HL-60 (cell line): Measurements from ENCODE around the gene BAHCC1.
A peak's percentile ranks its signal among the peaks of the same experiment; 100 is the strongest.

Source experiments
- DNase-seq, 2 experiments: peaks; one replicate each; pipeline ENCODE4 v3.0.0-alpha.2; 2010 to 2020; ENCODE audit warnings: low read depth in 1 of 2, low spot score in 1 of 2
- H3K27ac ChIP-seq: fragments of 250-450 bp; sonication (Bioruptor Pico); replicated peaks from 2 replicates; pipeline ENCODE4 v1.5.1; 2020; ENCODE audit warnings: mild to moderate bottlenecking, moderate library complexity
- H3K27me3 ChIP-seq: fragments of 250-450 bp; sonication (Bioruptor Pico); 2 replicates; pipeline ENCODE4 v1.5.1; 2021; ENCODE audit warnings: mild to moderate bottlenecking, moderate library complexity; ENCODE audit not compliant: insufficient read depth, poor library complexity, severe bottlenecking
- H3K4me3 ChIP-seq: replicated peaks from 2 replicates; pipeline ENCODE4 v1.5.1; 2011; ENCODE audit warnings: mild to moderate bottlenecking, control low read depth, low read length; ENCODE audit not compliant: insufficient read depth
- GABPA ChIP-seq: IDR thresholded peaks from 2 replicates; pipeline ENCODE4 v1.6.1; 2012; ENCODE audit warnings: low read depth
- POLR2AphosphoS5 ChIP-seq: IDR thresholded peaks from 2 replicates; pipeline ENCODE4 v1.6.1; 2012; ENCODE audit warnings: low read depth
- SPI1 ChIP-seq: IDR thresholded peaks from 2 replicates; pipeline ENCODE4 v1.6.1; 2012; ENCODE audit warnings: low read depth, mild to moderate bottlenecking, borderline replicate concordance
- long read RNA-seq: library from polyadenylated mRNA; unstranded; transcript quantifications from one replicate; pipeline ENCODE4 v2.0.0, GENCODE V29; 2020
- TF ChIP-seq, protein P1 (sequence below): IDR thresholded peaks from 2 replicates; pipeline ENCODE4 v1.6.1; 2012; ENCODE audit warnings: low read depth; ENCODE audit not compliant: insufficient replicate concordance
- TF ChIP-seq, protein P2 (sequence below): IDR thresholded peaks from one replicate; pipeline ENCODE4 v1.5.1; 2011; ENCODE audit warnings: low read length, control low read depth, inconsistent platforms; ENCODE audit not compliant: insufficient read depth

BAHCC1 gene
- long read RNA-seq, partial matches to known transcripts = 7 of 15 reads
- long read RNA-seq, other reads (novel, unspliced or antisense) = 7 of 15 reads

DNA sequence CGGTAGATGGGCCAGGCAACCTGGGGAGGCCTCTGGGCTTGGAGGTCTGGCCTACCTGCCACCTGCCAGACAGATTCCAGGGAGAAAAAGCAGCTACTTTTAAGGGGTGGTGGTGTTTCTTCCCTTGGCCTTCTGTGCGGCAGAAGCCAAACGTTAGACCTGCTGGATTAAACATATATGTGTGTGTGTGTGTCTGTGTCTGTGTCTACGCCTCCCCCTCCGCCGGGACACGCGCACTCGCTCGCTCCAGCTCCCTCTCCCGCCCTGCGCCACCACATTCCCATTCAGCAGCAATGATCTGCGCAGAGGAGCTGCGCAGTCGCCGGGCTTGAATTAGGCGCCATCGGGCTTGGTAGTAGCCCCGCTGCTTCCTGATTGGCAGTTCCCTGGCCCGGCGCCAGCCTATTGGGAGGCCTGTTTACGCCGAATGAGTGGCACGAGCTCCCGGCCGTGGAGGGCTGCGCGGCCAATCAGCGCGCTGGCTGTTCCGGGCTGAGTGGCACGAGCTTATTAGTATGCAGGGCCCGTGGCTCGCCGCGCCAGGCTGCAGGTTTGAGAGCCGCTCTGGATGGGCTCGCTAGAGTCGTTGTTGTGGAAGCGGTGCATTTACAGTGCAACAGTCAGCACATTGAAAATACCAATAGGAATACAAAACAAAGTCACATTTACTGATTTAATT lies at the start of gene BAHCC1:
BAHCC1 (plus strand) TSS at position 537 of the 679 bp plus-strand sequence. CDS start 4,283 bp downstream, outside the sequence.
- Histone ChIP-seq H3K27ac (peak within 1 kb of the TSS; percentile 95), H3K4me3 (peak within 1 kb of the TSS; percentile 62), H3K27me3 (no peaks in the 10 kb centered on the region)
- TF ChIP-seq, protein P1, sequence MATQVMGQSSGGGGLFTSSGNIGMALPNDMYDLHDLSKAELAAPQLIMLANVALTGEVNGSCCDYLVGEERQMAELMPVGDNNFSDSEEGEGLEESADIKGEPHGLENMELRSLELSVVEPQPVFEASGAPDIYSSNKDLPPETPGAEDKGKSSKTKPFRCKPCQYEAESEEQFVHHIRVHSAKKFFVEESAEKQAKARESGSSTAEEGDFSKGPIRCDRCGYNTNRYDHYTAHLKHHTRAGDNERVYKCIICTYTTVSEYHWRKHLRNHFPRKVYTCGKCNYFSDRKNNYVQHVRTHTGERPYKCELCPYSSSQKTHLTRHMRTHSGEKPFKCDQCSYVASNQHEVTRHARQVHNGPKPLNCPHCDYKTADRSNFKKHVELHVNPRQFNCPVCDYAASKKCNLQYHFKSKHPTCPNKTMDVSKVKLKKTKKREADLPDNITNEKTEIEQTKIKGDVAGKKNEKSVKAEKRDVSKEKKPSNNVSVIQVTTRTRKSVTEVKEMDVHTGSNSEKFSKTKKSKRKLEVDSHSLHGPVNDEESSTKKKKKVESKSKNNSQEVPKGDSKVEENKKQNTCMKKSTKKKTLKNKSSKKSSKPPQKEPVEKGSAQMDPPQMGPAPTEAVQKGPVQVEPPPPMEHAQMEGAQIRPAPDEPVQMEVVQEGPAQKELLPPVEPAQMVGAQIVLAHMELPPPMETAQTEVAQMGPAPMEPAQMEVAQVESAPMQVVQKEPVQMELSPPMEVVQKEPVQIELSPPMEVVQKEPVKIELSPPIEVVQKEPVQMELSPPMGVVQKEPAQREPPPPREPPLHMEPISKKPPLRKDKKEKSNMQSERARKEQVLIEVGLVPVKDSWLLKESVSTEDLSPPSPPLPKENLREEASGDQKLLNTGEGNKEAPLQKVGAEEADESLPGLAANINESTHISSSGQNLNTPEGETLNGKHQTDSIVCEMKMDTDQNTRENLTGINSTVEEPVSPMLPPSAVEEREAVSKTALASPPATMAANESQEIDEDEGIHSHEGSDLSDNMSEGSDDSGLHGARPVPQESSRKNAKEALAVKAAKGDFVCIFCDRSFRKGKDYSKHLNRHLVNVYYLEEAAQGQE = peak; percentile 60
- TF ChIP-seq GABPA = no peak
- no peak for TF ChIP-seq SPI1
- TF ChIP-seq POLR2AphosphoS5 = peak; percentile 87
- DNase-seq = peak; percentile 99 to 100

DNA sequence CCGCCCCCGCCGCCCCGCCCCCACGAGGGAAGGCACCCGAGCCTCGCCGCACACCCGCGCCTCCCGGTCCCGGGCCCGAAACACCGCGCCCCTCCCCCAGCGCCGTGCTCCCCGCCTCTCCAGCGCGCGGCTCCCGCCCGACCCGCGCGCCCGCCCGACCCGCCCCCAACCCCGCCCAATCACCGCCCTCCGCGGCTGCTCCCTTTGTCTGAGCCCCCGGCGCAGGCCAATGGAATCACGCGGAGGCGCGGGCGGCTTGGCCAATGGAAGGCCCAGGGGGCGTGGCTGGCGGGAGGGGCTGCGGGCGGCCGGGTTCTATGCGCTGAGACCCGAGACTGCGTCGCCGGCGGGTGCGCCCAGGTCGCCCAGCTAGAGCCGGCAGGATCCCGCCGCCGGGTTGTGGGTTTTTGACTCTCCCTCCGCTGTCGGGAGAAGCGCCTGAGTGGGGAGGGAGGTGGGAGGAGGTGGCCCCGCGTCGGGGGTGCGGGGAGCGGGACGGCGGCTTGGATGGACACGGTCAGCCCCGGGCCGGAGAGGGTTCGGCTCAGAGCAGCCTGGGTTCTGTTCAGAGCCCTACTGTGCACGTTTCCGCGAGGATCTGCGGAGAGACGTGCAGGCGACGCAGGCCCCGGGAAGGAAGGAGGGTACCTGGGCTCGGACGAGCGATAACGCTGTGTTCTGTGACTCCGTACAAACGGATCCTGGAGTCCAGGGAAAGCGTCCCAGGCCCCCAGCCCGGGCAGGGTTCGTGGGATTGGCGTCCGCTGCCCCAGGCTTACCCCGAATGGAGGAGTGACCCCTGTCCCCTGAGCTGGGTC lies 49.0 kb upstream of the BAHCC1 start:
- DNase-seq = peak; percentile 95 to 96
- peak overlapping the region; percentile 43 for H3K4me3 ChIP-seq
- peak overlapping the region; percentile 46 for H3K27ac ChIP-seq
- no peak for TF ChIP-seq POLR2AphosphoS5
- TF ChIP-seq GABPA = no peak
- TF ChIP-seq, protein P2, sequence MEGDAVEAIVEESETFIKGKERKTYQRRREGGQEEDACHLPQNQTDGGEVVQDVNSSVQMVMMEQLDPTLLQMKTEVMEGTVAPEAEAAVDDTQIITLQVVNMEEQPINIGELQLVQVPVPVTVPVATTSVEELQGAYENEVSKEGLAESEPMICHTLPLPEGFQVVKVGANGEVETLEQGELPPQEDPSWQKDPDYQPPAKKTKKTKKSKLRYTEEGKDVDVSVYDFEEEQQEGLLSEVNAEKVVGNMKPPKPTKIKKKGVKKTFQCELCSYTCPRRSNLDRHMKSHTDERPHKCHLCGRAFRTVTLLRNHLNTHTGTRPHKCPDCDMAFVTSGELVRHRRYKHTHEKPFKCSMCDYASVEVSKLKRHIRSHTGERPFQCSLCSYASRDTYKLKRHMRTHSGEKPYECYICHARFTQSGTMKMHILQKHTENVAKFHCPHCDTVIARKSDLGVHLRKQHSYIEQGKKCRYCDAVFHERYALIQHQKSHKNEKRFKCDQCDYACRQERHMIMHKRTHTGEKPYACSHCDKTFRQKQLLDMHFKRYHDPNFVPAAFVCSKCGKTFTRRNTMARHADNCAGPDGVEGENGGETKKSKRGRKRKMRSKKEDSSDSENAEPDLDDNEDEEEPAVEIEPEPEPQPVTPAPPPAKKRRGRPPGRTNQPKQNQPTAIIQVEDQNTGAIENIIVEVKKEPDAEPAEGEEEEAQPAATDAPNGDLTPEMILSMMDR = no peak
- TF ChIP-seq, protein P1 = no peak
- TF ChIP-seq SPI1 = no peak
- H3K27me3 ChIP-seq = peaks cover 37% of the 10 kb centered on the region

DNA sequence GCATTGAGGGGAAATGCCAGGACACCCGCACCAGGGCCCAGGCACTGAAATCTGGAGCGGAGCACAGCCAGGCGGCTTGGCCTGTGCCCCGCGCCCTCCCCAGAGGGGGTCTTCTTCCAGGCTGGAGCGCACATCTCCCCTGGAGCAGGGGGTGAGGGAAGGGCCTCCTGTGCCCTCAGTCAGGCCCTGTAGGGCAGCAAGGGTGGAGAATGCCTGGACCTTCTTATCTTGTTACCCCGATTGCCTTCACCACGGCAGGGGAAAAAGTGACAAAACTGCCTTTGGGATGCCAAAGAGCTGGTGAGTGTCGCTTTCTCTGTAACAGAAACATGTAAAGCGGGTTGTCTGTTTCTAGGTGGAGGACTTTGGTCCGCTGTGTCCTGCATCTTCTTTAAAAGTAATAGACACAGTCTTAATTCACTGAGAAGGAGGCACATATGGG lies 48.3 kb upstream of the BAHCC1 start:
- Histone ChIP-seq H3K27ac (no peak overlapping the region), H3K4me3 (no peak overlapping the region), H3K27me3 (peaks cover 31% of the 10 kb centered on the region)
- TF ChIP-seq GABPA (no peak), SPI1 (no peak), POLR2AphosphoS5 (no peak)
- TF ChIP-seq, protein P2 = no peak
- TF ChIP-seq, protein P1 = no peak
- no peak for DNase-seq
